Motor neuron (in vitro differentiated cells): ENCODE measurements around the gene APEX1. TPM values are rescaled to one million over a fixed set of nuclear protein-coding genes. Genes with fewer than 3 reads are reported as not detected.
"Not testable (repeated sequence)": the region's sequence is repeated elsewhere in the genome, so short reads cannot be mapped to it uniquely, and the experiment has no call there.

ENCODE experiments used
- ATAC-seq, 8 experiments: fragments of 200-7000 bp; cut with Tn5 transposase; replicated peaks in 6 of 8; 2 replicates each; pipeline ENCODE4 v1.8.0; 2021; ENCODE audit warnings: mild to moderate bottlenecking in 8 of 8, moderate library complexity in 8 of 8
- H3K27ac ChIP-seq, 2 donors: fragments of 250-450 bp; sonication (Bioruptor Pico); 2 replicates each; pipeline ENCODE4 v1.9.0; 2021; ENCODE audit warnings: antibody characterized with exemption in 2 of 2, mild to moderate bottlenecking in 2 of 2, moderate library complexity in 1 of 2
- H3K4me1 ChIP-seq, 2 donors: fragments of 250-450 bp; sonication (Bioruptor Pico); replicated peaks in 1 of 2; 2 replicates each; pipeline ENCODE4 v1.6.1; 2021; ENCODE audit warnings: antibody characterized with exemption in 2 of 2, mild to moderate bottlenecking in 2 of 2, moderate library complexity in 1 of 2
- H3K4me3 ChIP-seq, 5 donors: fragments of 250-450 bp; sonication (Bioruptor Pico); 2 replicates each; pipeline ENCODE4 v1.9.0; 2021; ENCODE audit warnings: antibody characterized with exemption in 5 of 5, mild to moderate bottlenecking in 5 of 5, moderate library complexity in 4 of 5
- WGBS, 10 experiments: fragments of 450-650 bp; shearing (Covaris generic); methylation state at CpG; one replicate each; pipeline ENCODE4 v1.0.0; 2022; 5-methylcytosine and 5-hydroxymethylcytosine counted together
- in situ Hi-C, 9 experiments: fragments of 400-800 bp; cut with MboI; loops; one replicate each; pipeline ENCODE4 v1.15.0; 2021; ENCODE audit warnings: low sequenced_read_pairs in 9 of 9, low pct_unique_long_range_greater_than_20kb in 2 of 9; ENCODE audit not compliant: unreplicated experiment in 9 of 9
- total RNA-seq, 8 experiments: library from RNA; unstranded; fragments of 300-600 nt; gene quantifications; 2 replicates each; pipeline versions ENCODE4 v1.2.3 to v1.2.4, GENCODE V29; 2022

The APEX1 gene
- total RNA-seq, 8 experiments from 2014 or later: 125 to 320 (median 161) TPM

GRCh38 chr14:20441461-20441860 is 13.6 kb upstream of the APEX1 start:
- WGBS, 10 experiments: 80 to 100% (median 100%) methylated on average over 1 to 2 of the region's 2 CpGs; no CpG with 5 or more reads in 3 of the 10 experiments

GRCh38 chr14:20443650-20444049 is 11.4 kb upstream of the APEX1 start:
- H3K4me1 ChIP-seq, in situ Hi-C loops, H3K27ac ChIP-seq, H3K4me3 ChIP-seq: not testable (repeated sequence)
- ATAC-seq: peak in 2 of 8 experiments; percentile 41 to 42
- whole genome bisulfite sequencing, 10 experiments: 71 to 100% (median 100%) methylated on average over 1 of the region's 4 CpGs; no CpG with 5 or more reads in 4 of the 10 experiments

More at GRCh38 chr14:20441461-20441860, 13.6 kb upstream of the APEX1 start:
- no peak overlapping the region for H3K27ac ChIP-seq
- in situ Hi-C loops: no loop called here
- no peak for ATAC-seq
- H3K4me1 ChIP-seq: no peaks in the 10 kb centered on the region
- H3K4me3 ChIP-seq: no peak overlapping the region

GRCh38 chr14:20446889-20447288 is 8.1 kb upstream of the APEX1 start:
- in situ Hi-C loops: no loop called here
- no peaks in the 10 kb centered on the region for H3K4me1 ChIP-seq
- 82 to 100% (median 93%) methylated on average over 2 to 5 of the region's 5 CpGs; no CpG with 5 or more reads in 3 of the 10 experiments for WGBS, 10 experiments
- no peak overlapping the region for H3K4me3 ChIP-seq
- no peak for ATAC-seq
- no peak overlapping the region for H3K27ac ChIP-seq

- WGBS, 10 experiments: 50 to 100% (median 83%) methylated on average over 1 to 8 of the region's 8 CpGs; no CpG with 5 or more reads in 4 of the 10 experiments
Measured at GRCh38 chr14:20452831-20453230, 2.2 kb upstream of the APEX1 start.

GRCh38 chr14:20455355-20456300 is 602 bp downstream of the APEX1 start:
- WGBS, 10 experiments: 0 to 7% (median 2%) methylated on average over 2 to 33 of the region's 39 CpGs; no CpG with 5 or more reads in 1 of the 10 experiments
- peak; percentile 46 to 73 (median 58) for ATAC-seq
- in situ Hi-C loops: loop anchor here in 2 of 9 experiments (25.0 kb wide), 1 partner anchor 118 kb away; the partner anchor contains the start of genes CCNB1IP1 (in 2 of the 2) and PARP2 (in 2 of the 2)

More at GRCh38 chr14:20452831-20453230, 2.2 kb upstream of the APEX1 start:
- not testable (repeated sequence) for H3K27ac ChIP-seq, H3K4me3 ChIP-seq, ATAC-seq
- H3K4me1 ChIP-seq: peaks cover 10 to 12% of the 10 kb centered on the region in 2 donors
- in situ Hi-C loops: loop anchor here in 2 of 9 experiments (25.0 kb wide), 1 partner anchor 116 kb away; the partner anchor contains the start of genes CCNB1IP1 (in 2 of the 2) and PARP2 (in 2 of the 2)

GRCh38 chr14:20456971-20457370 is 1.9 kb downstream of the APEX1 start:
- ATAC-seq: no peak
- in situ Hi-C loops: loop anchor here in 2 of 9 experiments (25.0 kb wide), 1 partner anchor 120 kb away; the partner anchor contains the start of genes CCNB1IP1 (in 2 of the 2) and PARP2 (in 2 of the 2)
- H3K4me3 ChIP-seq: peak overlapping the region in 1 of 5 donors; percentile 97
- WGBS, 10 experiments: 50 to 97% (median 89%) methylated on average over 2 to 9 of the region's 13 CpGs; no CpG with 5 or more reads in 3 of the 10 experiments
- no peak overlapping the region for H3K27ac ChIP-seq
- H3K4me1 ChIP-seq: peaks cover 19% of the 10 kb centered on the region in 2 donors

More at GRCh38 chr14:20455355-20456300, 602 bp downstream of the APEX1 start:
- Histone ChIP-seq H3K4me1 (peaks cover 19% of the 10 kb centered on the region in 2 donors), H3K4me3 (peak overlapping the region; percentile 57 to 97 (median 67)), H3K27ac (peak overlapping the region; percentile 98 to 99)

GRCh38 chr14:20458031-20458789 is 3.2 kb downstream of the APEX1 start:
- Histone ChIP-seq H3K27ac (no peak overlapping the region), H3K4me3 (no peak overlapping the region), H3K4me1 (peaks cover 19 to 23% of the 10 kb centered on the region in 2 donors)
- ATAC-seq: no peak
- 80 to 100% (median 89%) methylated on average over 3 to 6 of the region's 8 CpGs; no CpG with 5 or more reads in 3 of the 10 experiments for WGBS, 10 experiments
- in situ Hi-C loops: loop anchor here in 2 of 9 experiments (25.0 kb wide), 1 partner anchor 121 kb away; the partner anchor contains the start of genes CCNB1IP1 (in 2 of the 2) and PARP2 (in 2 of the 2)

GRCh38 chr14:20460458-20461224 is 5.6 kb downstream of the APEX1 start:
- peaks cover 13 to 17% of the 10 kb centered on the region in 2 donors for H3K4me1 ChIP-seq
- H3K27ac ChIP-seq: peak overlapping the region; percentile 82 to 93
- 0 to 50% (median 14%) methylated on average over 1 to 7 of the region's 32 CpGs; no CpG with 5 or more reads in 4 of the 10 experiments for WGBS, 10 experiments
- peak in 6 of 8 experiments; percentile 0 to 13 (median 6) for ATAC-seq
- in situ Hi-C loops: loop anchor here in 2 of 9 experiments (25.0 kb wide), 1 partner anchor 123 kb away; the partner anchor contains the start of genes CCNB1IP1 (in 2 of the 2) and PARP2 (in 2 of the 2)
- peak overlapping the region; percentile 56 to 88 (median 70) for H3K4me3 ChIP-seq

GRCh38 chr14:20461225-20462141 is 6.5 kb downstream of the APEX1 start, which contains the start of gene PIP4P1:
TSS of gene PIP4P1 (minus strand) at chr14:20461434. CDS start at chr14:20461325, 109 bp downstream.
- ATAC-seq: peak; percentile 91 to 97 (median 97)
- Histone ChIP-seq H3K4me1 (peaks cover 9 to 12% of the 10 kb centered on the region in 2 donors), H3K27ac (peak within 1 kb of the TSS; percentile 82 to 93), H3K4me3 (peak within 1 kb of the TSS; percentile 56 to 88 (median 70))
- in situ Hi-C loops: loop anchor here in 2 of 9 experiments (25.0 kb wide), 1 partner anchor 124 kb away; the partner anchor contains the start of genes CCNB1IP1 (in 2 of the 2) and PARP2 (in 2 of the 2)
- WGBS, 10 experiments: 0 to 11% (median 0%) methylated on average over 1 to 22 of the region's 67 CpGs; no CpG with 5 or more reads in 2 of the 10 experiments

GRCh38 chr14:20468764-20469241 is 13.8 kb downstream of the APEX1 start:
- Histone ChIP-seq H3K4me3 (peak overlapping the region; percentile 52 to 81 (median 75)), H3K4me1 (peaks cover 8% of the 10 kb centered on the region in 2 donors), H3K27ac (no peak overlapping the region)
- peak in 2 of 8 experiments; percentile 15 to 31 for ATAC-seq
- WGBS, 10 experiments: 23 to 100% (median 40%) methylated on average over 1 to 8 of the region's 16 CpGs; no CpG with 5 or more reads in 1 of the 10 experiments
- in situ Hi-C loops: loop anchor here in 2 of 9 experiments (25.0 kb wide), 1 partner anchor 132 kb away; the partner anchor contains the start of genes CCNB1IP1 (in 2 of the 2) and PARP2 (in 2 of the 2)
